A549 (cell line): ENCODE results near the gene RABGAP1. TPM values are rescaled to one million over a fixed set of nuclear protein-coding genes. Genes with fewer than 3 reads are reported as not detected.

Experiments
- BCL3 ChIP-seq: fragments of >200 bp; sonication (Bioruptor Twin); formaldehyde crosslinking; IDR thresholded peaks from 3 replicates; pipeline ENCODE4 v1.6.1; 2016
- CBX2 ChIP-seq: fragments of 200-600 bp; sonication (generic); IDR thresholded peaks from 2 replicates; pipeline ENCODE4 v1.6.1; 2016; ENCODE audit warnings: low read depth, mild to moderate bottlenecking, borderline replicate concordance
- CBX8 ChIP-seq: fragments of 200-600 bp; sonication (generic); IDR thresholded peaks from 2 replicates; pipeline ENCODE4 v1.6.1; 2016
- CEBPB ChIP-seq, 2 experiments: fragments of >200 bp in 1 of 2; sonication (Bioruptor Twin) in 1 of 2; formaldehyde crosslinking in 1 of 2; IDR thresholded peaks; 2 replicates each; pipeline ENCODE4 v1.6.1; 2012 to 2016
- CHD4 ChIP-seq: fragments of 200-600 bp; sonication (generic); IDR thresholded peaks from 2 replicates; pipeline ENCODE4 v1.6.1; 2016; ENCODE audit warnings: antibody characterized with exemption, mild to moderate bottlenecking, borderline replicate concordance
- E2F6 ChIP-seq: IDR thresholded peaks from 2 replicates; pipeline ENCODE4 v1.6.1; 2012; ENCODE audit warnings: low read depth, borderline replicate concordance
- EHMT2 ChIP-seq: fragments of 200-600 bp; sonication (generic); IDR thresholded peaks from 2 replicates; pipeline ENCODE4 v1.6.1; 2016; ENCODE audit warnings: antibody characterized with exemption, low read depth, mild to moderate bottlenecking, moderate library complexity
- ELK1 ChIP-seq: fragments of 150-350 bp; IDR thresholded peaks from 2 replicates; pipeline ENCODE4 v1.6.1; 2014; ENCODE audit warnings: low read depth, mild to moderate bottlenecking, low read length
- EP300 ChIP-seq, 2 experiments: fragments of >200 bp; sonication (Bioruptor Twin); formaldehyde crosslinking; IDR thresholded peaks; 2 replicates in 1 of 2; 3 replicates in 1 of 2; pipeline ENCODE4 v1.6.1; 2016 to 2017
- FOSL2 ChIP-seq, 2 experiments: fragments of 450-650 bp in 1 of 2; fragments of >200 bp in 1 of 2; sonication (Bioruptor Twin) in 1 of 2; formaldehyde crosslinking; IDR thresholded peaks; 2 replicates each; pipeline versions ENCODE4 v1.5.0 to v1.6.1; 2016 to 2020; ENCODE audit warnings: mild to moderate bottlenecking in 1 of 2, moderate library complexity in 1 of 2
- FOXS1 ChIP-seq: fragments of 250-450 bp; sonication (Bioruptor Pico); IDR thresholded peaks from 2 replicates; pipeline ENCODE4 v1.5.0; 2020; ENCODE audit warnings: mild to moderate bottlenecking, moderate library complexity
- HMGXB4 ChIP-seq: fragments of 250-450 bp; sonication (Bioruptor Pico); IDR thresholded peaks from 2 replicates; pipeline ENCODE4 v1.5.0; 2021; ENCODE audit warnings: mild to moderate bottlenecking, moderate library complexity, borderline replicate concordance
- HOXA7 ChIP-seq: fragments of 250-450 bp; sonication (Bioruptor Pico); IDR thresholded peaks from 2 replicates; pipeline ENCODE4 v1.5.0; 2020; ENCODE audit warnings: mild to moderate bottlenecking, moderate library complexity
- HOXB13 ChIP-seq: fragments of 250-450 bp; sonication (Bioruptor Pico); IDR thresholded peaks from 2 replicates; pipeline ENCODE4 v1.5.0; 2020; ENCODE audit warnings: low read depth, mild to moderate bottlenecking, moderate library complexity
- HOXB5 ChIP-seq: fragments of 250-450 bp; sonication (Bioruptor Pico); IDR thresholded peaks from 2 replicates; pipeline ENCODE4 v1.5.0; 2020; ENCODE audit warnings: mild to moderate bottlenecking, moderate library complexity
- KDM1A ChIP-seq: fragments of 200-600 bp; sonication (generic); IDR thresholded peaks from 2 replicates; pipeline ENCODE4 v1.6.1; 2016; ENCODE audit warnings: low read depth, mild to moderate bottlenecking
- KDM5A ChIP-seq: fragments of 200-600 bp; sonication (generic); IDR thresholded peaks from 2 replicates; pipeline ENCODE4 v1.6.1; 2016; ENCODE audit warnings: antibody characterized with exemption, mild to moderate bottlenecking
- MAFK ChIP-seq: fragments of 450-650 bp; IDR thresholded peaks from 2 replicates; pipeline ENCODE4 v1.6.1; 2014; ENCODE audit not compliant: partially characterized antibody
- NFE2L2 ChIP-seq: fragments of 150-350 bp; conservative IDR thresholded peaks from 2 replicates; pipeline ENCODE4 v1.6.1; 2014; ENCODE audit warnings: low read length
- NPAS2 ChIP-seq: fragments of 250-450 bp; sonication (Bioruptor Pico); IDR thresholded peaks from 2 replicates; pipeline ENCODE4 v1.8.0; 2022; ENCODE audit warnings: mild to moderate bottlenecking, moderate library complexity, borderline replicate concordance
- NR3C1 ChIP-seq: fragments of >200 bp; sonication (Bioruptor Twin); formaldehyde crosslinking; IDR thresholded peaks from 3 replicates; pipeline ENCODE4 v1.6.1; 2017
- PHF8 ChIP-seq: fragments of 200-600 bp; sonication (generic); IDR thresholded peaks from 2 replicates; pipeline ENCODE4 v1.6.1; 2016; ENCODE audit warnings: low read depth, mild to moderate bottlenecking, antibody characterized with exemption, moderate library complexity, borderline replicate concordance
- POLR2AphosphoS2 ChIP-seq: conservative IDR thresholded peaks from 2 replicates; pipeline ENCODE4 v1.6.1; 2012; ENCODE audit warnings: low read length, improper control_type of control experiment, inconsistent platforms
- RAD21 ChIP-seq, 2 experiments: fragments of >200 bp in 1 of 2; sonication (Bioruptor Twin) in 1 of 2; formaldehyde crosslinking in 1 of 2; IDR thresholded peaks in 1 of 2; conservative IDR thresholded peaks in 1 of 2; 2 replicates in 1 of 2; 3 replicates in 1 of 2; pipeline ENCODE4 v1.6.1; 2012 to 2018; ENCODE audit warnings: inconsistent platforms in 1 of 2
- RARB ChIP-seq: fragments of 250-450 bp; sonication (Bioruptor Pico); IDR thresholded peaks from 2 replicates; pipeline ENCODE4 v1.8.0; 2021; ENCODE audit warnings: mild to moderate bottlenecking, moderate library complexity
- REST ChIP-seq: fragments of 200-600 bp; sonication (generic); IDR thresholded peaks from 2 replicates; pipeline ENCODE4 v1.6.1; 2016; ENCODE audit warnings: antibody characterized with exemption, mild to moderate bottlenecking, moderate library complexity
- RNF2 ChIP-seq: fragments of 200-600 bp; sonication (generic); IDR thresholded peaks from 2 replicates; pipeline ENCODE4 v1.6.1; 2016; ENCODE audit warnings: low read depth, mild to moderate bottlenecking, antibody characterized with exemption, moderate library complexity, borderline replicate concordance
- SMC3 ChIP-seq: fragments of >200 bp; sonication (Bioruptor Twin); formaldehyde crosslinking; IDR thresholded peaks from 3 replicates; pipeline ENCODE4 v1.6.1; 2018; ENCODE audit warnings: inconsistent platforms
- SREBF2 ChIP-seq: fragments of 450-650 bp; IDR thresholded peaks from 2 replicates; pipeline ENCODE4 v1.6.1; 2014; ENCODE audit warnings: mild to moderate bottlenecking, moderate library complexity
- TFCP2L1 ChIP-seq: fragments of 250-450 bp; sonication (Bioruptor Pico); IDR thresholded peaks from 2 replicates; pipeline ENCODE4 v1.5.0; 2021; ENCODE audit warnings: mild to moderate bottlenecking
- TP53 ChIP-seq: fragments of 250-450 bp; sonication (Bioruptor Pico); IDR thresholded peaks from 2 replicates; pipeline ENCODE4 v1.5.0; 2021; ENCODE audit warnings: mild to moderate bottlenecking, moderate library complexity
- ZC3H11A ChIP-seq: fragments of 450-650 bp; IDR thresholded peaks from 2 replicates; pipeline ENCODE4 v1.6.1; 2014; ENCODE audit warnings: antibody characterized with exemption, mild to moderate bottlenecking
- ZFP36 ChIP-seq: fragments of 450-650 bp; IDR thresholded peaks from 2 replicates; pipeline ENCODE4 v1.6.1; 2014; ENCODE audit warnings: borderline replicate concordance; ENCODE audit not compliant: partially characterized antibody
- ZSCAN20 ChIP-seq: fragments of 250-450 bp; sonication (Bioruptor Pico); IDR thresholded peaks from 2 replicates; pipeline ENCODE4 v1.8.0; 2022; ENCODE audit warnings: mild to moderate bottlenecking, moderate library complexity
- polyA plus RNA-seq, 4 experiments: library from polyadenylated mRNA; depleted of rRNA in 3 of 4; stranded (reverse); fragments of >200 nt; fragmentation: RNase III in 1 of 4; extraction: RNeasy Plus Mini Kit Qiagen cat#74134 plus additional on column Dnase treatment in 1 of 4; gene quantifications; 2 replicates in 3 of 4; 3 replicates in 1 of 4; pipeline ENCODE4 v1.2.3, GENCODE V29; 2011 to 2017

RABGAP1 gene
- polyA plus RNA-seq, 2 of the 4 experiments (the other 2 are of a cell fraction): 17.5 to 39.9 TPM

- TF ChIP-seq CBX8 (no peak), ELK1 (no peak), CHD4 (no peak), SMC3 (no peak), HMGXB4 (CRISPR knock-in tag) (no peak), CEBPB (IDR thresholded peaks at IDR 0.05) (peak; percentile 62 to 90), HOXA7 (CRISPR knock-in tag) (no peak), RAD21 (conservative IDR thresholded peaks at IDR 0.05 in 1 of 2, IDR thresholded peaks at IDR 0.05 in 1 of 2) (no peak), PHF8 (peak; percentile 97), E2F6 (no peak), EHMT2 (no peak), TP53 (CRISPR knock-in tag) (no peak), NFE2L2 (no peak), ZC3H11A (no peak), EP300 (IDR thresholded peaks at IDR 0.05) (no peak), RARB (CRISPR knock-in tag) (no peak), HOXB13 (CRISPR knock-in tag) (no peak), ZFP36 (no peak), KDM5A (no peak), NR3C1 (no peak), SREBF2 (no peak), KDM1A (no peak), BCL3 (peak; percentile 82; the same call in 2 of the 3 replicates), RNF2 (no peak), HOXB5 (0 out of 2 replicates have a peak, but pooled peaks have one; percentile 19), POLR2AphosphoS2 (no peak), TFCP2L1 (CRISPR knock-in tag) (no peak), CBX2 (no peak), NPAS2 (CRISPR knock-in tag) (no peak), MAFK (no peak), FOSL2 (IDR thresholded peaks at IDR 0.05) (no peak), FOSL2 (CRISPR knock-in tag; IDR thresholded peaks at IDR 0.05) (peak; percentile 38), FOXS1 (CRISPR knock-in tag) (no peak; the same call in 1 of the 2 replicates), ZSCAN20 (CRISPR knock-in tag) (no peak), REST (peak; percentile 89)
Measured at GRCh38 chr9:122904823-122905710, 35.8 kb upstream of the RABGAP1 start, which contains the start of gene RC3H2 (continued).
